Measurements from ENCODE around the gene HDAC3. TPM values are rescaled to one million over a fixed set of nuclear protein-coding genes. Genes with fewer than 3 reads are reported as not detected.

Gene HDAC3
- total RNA-seq, 1 donor from 2014 or later = 87.0 TPM

- intact Hi-C loops (cut with micrococcal nuclease) = loop anchor here (1.0 to 10.0 kb wide), 6 partner anchors 45 to 1235 kb away; partner anchors contain the start of genes ANKHD1, APBB3, ARAP3 and NDFIP1
These were observed 596 bp upstream of the HDAC3 start for GRCh38 chr5:141637123-141637766.

- intact Hi-C loops (cut with micrococcal nuclease) = loop anchor here (1.0 to 10.0 kb wide), 13 partner anchors 13 to 1234 kb away; partner anchors contain the start of genes ANKHD1, APBB3, ARAP3 and FCHSD1
These were observed 590 bp downstream of the HDAC3 start for GRCh38 chr5:141636106-141636412.

GRCh38 chr5:141635646-141636045 is 1.0 kb downstream of the HDAC3 start:
- intact Hi-C loops (cut with micrococcal nuclease) = loop anchor here (1.0 to 10.0 kb wide), 13 partner anchors 12 to 1233 kb away; partner anchors contain the start of genes ANKHD1, APBB3, ARAP3 and FCHSD1

- intact Hi-C loops (cut with micrococcal nuclease) = loop anchor here (5.0 to 10.0 kb wide), 4 partner anchors 48 to 1232 kb away; partner anchors contain the start of genes ANKHD1, APBB3, ARAP3 and NDFIP1
These were observed 1.9 kb downstream of the HDAC3 start for GRCh38 chr5:141634720-141635119.

GRCh38 chr5:141633871-141634561 is 2.6 kb downstream of the HDAC3 start:
- intact Hi-C loops (cut with micrococcal nuclease) = loop anchor here (10.0 kb wide), 1 partner anchor 1069 kb away; the partner anchor contains the start of genes APBB3 and SLC35A4

GRCh38 chr5:141632650-141633049 is 4.0 kb downstream of the HDAC3 start:
- intact Hi-C loops (cut with micrococcal nuclease) = loop anchor here (10.0 kb wide), 1 partner anchor 1068 kb away; the partner anchor contains the start of genes APBB3 and SLC35A4

- intact Hi-C loops (cut with micrococcal nuclease) = loop anchor here (10.0 kb wide), 1 partner anchor 1066 kb away; the partner anchor contains the start of genes APBB3 and SLC35A4
These were observed 6.0 kb downstream of the HDAC3 start for GRCh38 chr5:141630570-141631140.

- intact Hi-C loops (cut with micrococcal nuclease) = no loop called here
These were observed 8.4 kb downstream of the HDAC3 start for GRCh38 chr5:141628175-141628788.

- intact Hi-C loops (cut with micrococcal nuclease) = loop anchor here (1.0 kb wide), 1 partner anchor 13 kb away; the partner anchor contains the start of genes HDAC3 and RELL2
These were observed 13.0 kb downstream of the HDAC3 start for GRCh38 chr5:141623611-141624010.

GRCh38 chr5:141623186-141623585 is 13.5 kb downstream of the HDAC3 start:
- intact Hi-C loops (cut with micrococcal nuclease) = loop anchor here (1.0 kb wide), 1 partner anchor 13 kb away; the partner anchor contains the start of genes HDAC3 and RELL2

GRCh38 chr5:141618804-141619554 is 17.7 kb downstream of the HDAC3 start, which contains the start of gene DIAPH1:
DIAPH1 (minus strand) TSS chr5:141619000; CDS start chr5:141618914, 86 bp downstream.
- intact Hi-C loops (cut with micrococcal nuclease) = loop anchor here (1.0 to 10.0 kb wide), 10 partner anchors 14 to 1214 kb away; partner anchors contain the start of genes ANKHD1, FCHSD1, HDAC3 and RELL2

- intact Hi-C loops (cut with micrococcal nuclease) = loop anchor here (5.0 to 10.0 kb wide), 3 partner anchors 36 to 1213 kb away; partner anchors contain the start of gene ANKHD1
These were observed 18.4 kb downstream of the HDAC3 start for GRCh38 chr5:141618030-141618803.

- intact Hi-C loops (cut with micrococcal nuclease) = loop anchor here (5.0 to 10.0 kb wide), 3 partner anchors 35 to 1213 kb away; partner anchors contain the start of gene ANKHD1
These were observed 19.0 kb downstream of the HDAC3 start for GRCh38 chr5:141617682-141618029.

GRCh38 chr5:141617128-141617527 is 19.5 kb downstream of the HDAC3 start:
- intact Hi-C loops (cut with micrococcal nuclease) = loop anchor here (5.0 to 10.0 kb wide), 3 partner anchors 35 to 1212 kb away; partner anchors contain the start of gene ANKHD1

- intact Hi-C loops (cut with micrococcal nuclease) = loop anchor here (5.0 to 10.0 kb wide), 3 partner anchors 34 to 1211 kb away; partner anchors contain the start of gene ANKHD1
These were observed 20.5 kb downstream of the HDAC3 start for GRCh38 chr5:141615991-141616720.

GRCh38 chr5:141613344-141613743 is 23.3 kb downstream of the HDAC3 start:
- intact Hi-C loops (cut with micrococcal nuclease) = loop anchor here (10.0 kb wide), 1 partner anchor 1209 kb away; the partner anchor contains the start of gene ANKHD1

GRCh38 chr5:141611289-141611688 is 25.4 kb downstream of the HDAC3 start:
- intact Hi-C loops (cut with micrococcal nuclease) = loop anchor here (10.0 kb wide), 1 partner anchor 1206 kb away; the partner anchor contains the start of gene ANKHD1

GRCh38 chr5:141609921-141610320 is 26.7 kb downstream of the HDAC3 start:
- intact Hi-C loops (cut with micrococcal nuclease) = loop anchor here (10.0 kb wide), 2 partner anchors 895 to 1205 kb away; partner anchors contain the start of gene ANKHD1

All from T-helper 1 cell treated with Interleukin-12 subunit alpha and Interleukin-12 subunit beta and Interleukin-4 antibody, amounts not matched to agents 30 ng/mL and 1 ng/mL, for 36 hours (primary cell).